ENCODE results near the gene TRIM25.

DNA sequence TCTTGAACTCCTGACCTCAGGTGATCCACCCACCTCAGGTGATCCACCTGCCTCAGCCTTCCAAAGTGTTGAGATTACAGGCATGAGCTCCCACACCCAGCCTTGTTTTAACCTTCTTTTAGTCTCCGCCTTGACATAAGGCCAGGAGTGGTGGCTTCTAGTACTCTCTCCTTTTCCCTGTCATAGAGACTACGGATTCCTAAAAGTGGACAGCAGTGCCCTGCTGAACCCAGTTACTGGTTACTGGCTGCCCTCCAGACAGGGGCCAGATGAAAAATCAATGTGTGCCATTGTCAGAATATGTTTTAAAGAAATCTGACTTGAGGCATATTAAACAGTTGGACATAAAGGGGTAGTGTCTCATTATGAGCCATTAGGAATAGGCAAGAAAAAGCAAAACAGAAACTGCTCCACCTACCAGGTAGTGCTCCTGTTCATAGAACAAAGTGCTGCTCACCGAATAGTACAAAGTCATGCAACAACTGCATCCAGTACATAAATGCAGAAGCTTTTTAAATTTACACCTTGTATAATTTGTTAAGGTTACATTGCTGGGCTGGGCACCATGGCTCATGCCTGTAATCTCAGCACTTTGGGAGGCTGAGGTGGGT is 32.1 kb downstream of the TRIM25 start:
- TF ChIP-seq, protein P1, sequence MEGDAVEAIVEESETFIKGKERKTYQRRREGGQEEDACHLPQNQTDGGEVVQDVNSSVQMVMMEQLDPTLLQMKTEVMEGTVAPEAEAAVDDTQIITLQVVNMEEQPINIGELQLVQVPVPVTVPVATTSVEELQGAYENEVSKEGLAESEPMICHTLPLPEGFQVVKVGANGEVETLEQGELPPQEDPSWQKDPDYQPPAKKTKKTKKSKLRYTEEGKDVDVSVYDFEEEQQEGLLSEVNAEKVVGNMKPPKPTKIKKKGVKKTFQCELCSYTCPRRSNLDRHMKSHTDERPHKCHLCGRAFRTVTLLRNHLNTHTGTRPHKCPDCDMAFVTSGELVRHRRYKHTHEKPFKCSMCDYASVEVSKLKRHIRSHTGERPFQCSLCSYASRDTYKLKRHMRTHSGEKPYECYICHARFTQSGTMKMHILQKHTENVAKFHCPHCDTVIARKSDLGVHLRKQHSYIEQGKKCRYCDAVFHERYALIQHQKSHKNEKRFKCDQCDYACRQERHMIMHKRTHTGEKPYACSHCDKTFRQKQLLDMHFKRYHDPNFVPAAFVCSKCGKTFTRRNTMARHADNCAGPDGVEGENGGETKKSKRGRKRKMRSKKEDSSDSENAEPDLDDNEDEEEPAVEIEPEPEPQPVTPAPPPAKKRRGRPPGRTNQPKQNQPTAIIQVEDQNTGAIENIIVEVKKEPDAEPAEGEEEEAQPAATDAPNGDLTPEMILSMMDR (conservative IDR thresholded peaks at IDR 0.05 in 1 of 2, IDR thresholded peaks at IDR 0.05 in 1 of 2; ENCODE audit: low read depth in 1 of 2, low read length in 2 of 2): no peak
- TF ChIP-seq EZH2 (IDR thresholded peaks at IDR 0.05; ENCODE audit: low read length, missing control alignments): no peak

Data from fibroblast of lung (primary cell).